H1 (cell line): Measurements from ENCODE around the gene PEX6. TPM values are rescaled to one million over a fixed set of nuclear protein-coding genes. Genes with fewer than 3 reads are reported as not detected.

Experiments used
- CTCF ChIA-PET: fragments of 300-600 bp; sonication (Branson Sonifier 250); formaldehyde crosslinking; loops from one replicate; lab custom pipeline; 2021; ENCODE audit not compliant: partially characterized antibody; lab: Charles Lee
- POLR2A ChIA-PET: fragments of 300-600 bp; sonication (Branson Sonifier 250); formaldehyde crosslinking; loops from one replicate; lab custom pipeline; 2021; ENCODE audit warnings: inconsistent platforms; ENCODE audit not compliant: partially characterized antibody; lab: Charles Lee
- DNase-seq, 2 experiments: peaks; one replicate each; pipeline versions ENCODE4 v3.0.0 to v3.0.0-alpha.2; 2010 to 2022; ENCODE audit warnings: low spot score in 2 of 2, low read depth in 1 of 2, mixed read lengths in 1 of 2
- FAIRE-seq: peaks from 2 replicates; lab custom pipeline; 2011; peaks lifted over from hg19 to GRCh38; lab: Jason Lieb, UNC
- H2AFZ ChIP-seq: 2 replicates; pipeline ENCODE4 v1.8.1; 2012; ENCODE audit warnings: low read length, inconsistent platforms
- H2AK5ac ChIP-seq: 2 replicates; pipeline ENCODE4 v1.6.1; 2013; ENCODE audit warnings: low read depth, low read length
- H2BK120ac ChIP-seq: replicated peaks from 2 replicates; pipeline ENCODE3; 2013; ENCODE audit warnings: low read depth, low read length, inconsistent platforms
- H2BK12ac ChIP-seq: 2 replicates; pipeline ENCODE4 v1.6.1; 2013; ENCODE audit warnings: low read depth, low read length
- H2BK15ac ChIP-seq: 2 replicates; pipeline ENCODE4 v1.6.1; 2013; ENCODE audit warnings: low read length
- H2BK20ac ChIP-seq: 2 replicates; pipeline ENCODE4 v1.6.1; 2013; ENCODE audit warnings: low read length
- H2BK5ac ChIP-seq: 2 replicates; pipeline ENCODE4 v1.6.1; 2013; ENCODE audit warnings: low read depth, low read length
- H3K14ac ChIP-seq: 2 replicates; pipeline ENCODE4 v1.6.1; 2013; ENCODE audit warnings: inconsistent platforms; ENCODE audit not compliant: insufficient read length
- H3K18ac ChIP-seq: 2 replicates; pipeline ENCODE4 v1.6.1; 2013; ENCODE audit warnings: low read length; ENCODE audit errors: extremely low read depth
- H3K23ac ChIP-seq: 2 replicates; pipeline ENCODE4 v1.6.1; 2013; ENCODE audit warnings: inconsistent platforms; ENCODE audit not compliant: insufficient read length
- H3K23me2 ChIP-seq: 2 replicates; pipeline ENCODE4 v1.6.1; 2013; ENCODE audit warnings: low read depth, low read length
- H3K27ac ChIP-seq: 2 replicates; pipeline ENCODE4 v1.6.1; 2011; ENCODE audit warnings: low read depth, low read length, inconsistent platforms
- H3K27me3 ChIP-seq, 4 experiments: replicated peaks in 1 of 4; 1 replicate in 1 of 4; 2 replicates in 3 of 4; pipeline versions ENCODE4 v1.6.1 to v1.8.1; 2011 to 2013; ENCODE audit warnings: low read length in 3 of 4, mild to moderate bottlenecking in 3 of 4, inconsistent platforms in 2 of 4, mixed read lengths in 2 of 4, moderate library complexity in 1 of 4; ENCODE audit not compliant: control insufficient read depth in 3 of 4, insufficient read depth in 3 of 4; ENCODE audit errors: extremely low read depth in 1 of 4
- H3K36me3 ChIP-seq, 4 experiments: 2 replicates each; pipeline versions ENCODE4 v1.6.1 to v1.8.1; 2011 to 2013; ENCODE audit warnings: mild to moderate bottlenecking in 4 of 4, low read length in 3 of 4, moderate library complexity in 2 of 4, control low read depth in 1 of 4, inconsistent platforms in 1 of 4; ENCODE audit not compliant: insufficient read depth in 4 of 4, control insufficient read depth in 2 of 4
- H3K4ac ChIP-seq: replicated peaks from 2 replicates; pipeline ENCODE3; 2013; ENCODE audit warnings: low read length, low read depth, mixed read lengths, inconsistent platforms; ENCODE audit not compliant: insufficient read length
- H3K4me1 ChIP-seq, 4 experiments: replicated peaks in 1 of 4; 1 replicate in 1 of 4; 2 replicates in 3 of 4; pipeline versions ENCODE4 v1.6.1 to v1.8.1; 2011 to 2013; ENCODE audit warnings: low read length in 3 of 4, inconsistent platforms in 2 of 4, mixed read lengths in 1 of 4; ENCODE audit not compliant: insufficient read depth in 4 of 4, control insufficient read depth in 3 of 4
- H3K4me2 ChIP-seq, 2 experiments: 2 replicates each; pipeline versions ENCODE4 v1.6.1 to v1.8.1; 2011 to 2013; ENCODE audit warnings: low read depth in 2 of 2, low read length in 2 of 2, control low read depth in 1 of 2, inconsistent platforms in 1 of 2, mild to moderate bottlenecking in 1 of 2; ENCODE audit not compliant: insufficient read depth in 1 of 2
- H3K4me3 ChIP-seq, 4 experiments: fragments of 200-600, 300-600 bp in 1 of 4; sonication (generic), shearing (Covaris generic), sonication (Bioruptor Twin) in 1 of 4; 2 replicates each; pipeline versions ENCODE4 v1.5.1 to v1.8.1; 2011 to 2016; ENCODE audit warnings: low read length in 4 of 4, low read depth in 3 of 4, control low read depth in 2 of 4, inconsistent platforms in 2 of 4, mild to moderate bottlenecking in 2 of 4, mixed read lengths in 1 of 4, moderate library complexity in 1 of 4; ENCODE audit not compliant: insufficient read depth in 2 of 4; ENCODE audit errors: extremely low read depth in 1 of 4
- H3K56ac ChIP-seq: replicated peaks from 2 replicates; pipeline ENCODE3; 2013; ENCODE audit warnings: low read depth, mild to moderate bottlenecking, mixed read lengths, low read length, inconsistent platforms; ENCODE audit not compliant: insufficient read length
- H3K79me1 ChIP-seq: 2 replicates; pipeline ENCODE4 v1.6.1; 2013; ENCODE audit warnings: low read depth, low read length, control low read depth
- H3K79me2 ChIP-seq, 2 experiments: 2 replicates each; pipeline versions ENCODE4 v1.6.1 to v1.8.1; 2012 to 2013; ENCODE audit warnings: low read length in 2 of 2, mild to moderate bottlenecking in 2 of 2, inconsistent platforms in 1 of 2; ENCODE audit not compliant: insufficient read depth in 2 of 2, control insufficient read depth in 1 of 2
- H3K9ac ChIP-seq, 4 experiments: replicated peaks in 1 of 4; 1 replicate in 1 of 4; 2 replicates in 3 of 4; pipeline versions ENCODE4 v1.6.1 to v1.8.1; 2011 to 2013; ENCODE audit warnings: low read depth in 3 of 4, low read length in 3 of 4, control low read depth in 2 of 4, mild to moderate bottlenecking in 2 of 4, moderate library complexity in 2 of 4, inconsistent platforms in 1 of 4; ENCODE audit errors: extremely low read depth in 1 of 4
- H3K9me3 ChIP-seq, 2 experiments: 2 replicates each; pipeline versions ENCODE4 v1.6.1 to v1.8.1; 2012 to 2013; ENCODE audit warnings: mild to moderate bottlenecking in 2 of 2, moderate library complexity in 2 of 2, control low read depth in 1 of 2, inconsistent platforms in 1 of 2, low read depth in 1 of 2, low read length in 1 of 2, mixed read lengths in 1 of 2; ENCODE audit not compliant: insufficient read depth in 2 of 2
- H4K20me1 ChIP-seq, 2 experiments: replicated peaks in 1 of 2; 2 replicates each; pipeline versions ENCODE3 to v1.8.1; 2011 to 2013; ENCODE audit warnings: inconsistent platforms in 2 of 2, low read length in 2 of 2, mild to moderate bottlenecking in 1 of 2; ENCODE audit not compliant: insufficient read depth in 2 of 2, control insufficient read depth in 1 of 2
- H4K5ac ChIP-seq: 2 replicates; pipeline ENCODE4 v1.6.1; 2013; ENCODE audit warnings: low read length, low read depth, mixed read lengths, inconsistent platforms; ENCODE audit not compliant: insufficient read length
- H4K8ac ChIP-seq: 2 replicates; pipeline ENCODE4 v1.8.0; 2013; ENCODE audit warnings: mild to moderate bottlenecking, moderate library complexity, low read length, inconsistent platforms; ENCODE audit not compliant: insufficient read depth; ENCODE audit errors: extremely low read depth
- H4K91ac ChIP-seq: replicated peaks from 2 replicates; pipeline ENCODE3; 2013; ENCODE audit warnings: low read length, mixed read lengths, inconsistent platforms; ENCODE audit not compliant: insufficient read length
- ASH2L ChIP-seq: fragments of 200-600, 300-600 bp; sonication (generic); IDR thresholded peaks from one replicate; pipeline ENCODE4 v1.7.1; 2017; ENCODE audit warnings: low read length
- BCL11A ChIP-seq, 2 experiments: IDR thresholded peaks; one replicate each; pipeline ENCODE4 v1.6.1; 2011; ENCODE audit warnings: low read depth in 2 of 2, low read length in 2 of 2, mild to moderate bottlenecking in 2 of 2
- CHD2 ChIP-seq: IDR thresholded peaks from 2 replicates; pipeline ENCODE4 v1.6.1; 2012; ENCODE audit warnings: low read length, improper control_type of control experiment
- EGR1 ChIP-seq: IDR thresholded peaks from 2 replicates; pipeline ENCODE4 v1.6.1; 2011; ENCODE audit warnings: low read depth, low read length, borderline replicate concordance
- HDAC6 ChIP-seq: IDR thresholded peaks from one replicate; pipeline ENCODE4 v1.7.1; 2012; ENCODE audit warnings: low read depth, mild to moderate bottlenecking, inconsistent platforms, low read length, moderate library complexity
- JUN ChIP-seq: IDR thresholded peaks from 2 replicates; pipeline ENCODE4 v1.6.1; 2011; ENCODE audit warnings: low read depth, mild to moderate bottlenecking, improper control_type of control experiment, low read length
- PHF8 ChIP-seq: fragments of 200-600 bp; sonication (generic); conservative IDR thresholded peaks from 2 replicates; pipeline ENCODE4 v1.7.1; 2012; ENCODE audit warnings: low read depth, mild to moderate bottlenecking, inconsistent platforms, low read length, moderate library complexity
- POU5F1 ChIP-seq: IDR thresholded peaks from 2 replicates; pipeline ENCODE4 v1.6.1; 2011; ENCODE audit warnings: low read depth, mild to moderate bottlenecking, low read length, moderate library complexity
- RAD21 ChIP-seq, 2 experiments: IDR thresholded peaks in 1 of 2; conservative IDR thresholded peaks in 1 of 2; 2 replicates each; pipeline ENCODE4 v1.6.1; 2011; ENCODE audit warnings: low read depth in 2 of 2, low read length in 2 of 2, improper control_type of control experiment in 1 of 2, inconsistent platforms in 1 of 2, mild to moderate bottlenecking in 1 of 2, moderate library complexity in 1 of 2
- SP4 ChIP-seq: IDR thresholded peaks from 2 replicates; pipeline ENCODE4 v1.6.1; 2012; ENCODE audit warnings: low read length, inconsistent platforms
- TAF7 ChIP-seq: optimal IDR thresholded peaks from 2 replicates; pipeline ENCODE3; 2011; ENCODE audit warnings: low read depth, mild to moderate bottlenecking, inconsistent platforms, low read length, moderate library complexity, borderline replicate concordance
- TEAD4 ChIP-seq: IDR thresholded peaks from 2 replicates; pipeline ENCODE4 v1.6.1; 2012; ENCODE audit warnings: low read depth, low read length, inconsistent platforms, mixed read lengths
- WGBS, 2 experiments: shearing (Covaris generic) in 1 of 2; methylation state at CpG; one replicate each; pipeline versions ENCODE4 v1.1.6 to v1.1.7; 2013 to 2015; ENCODE audit warnings: low lambda C conversion rate in 2 of 2, mixed read lengths in 2 of 2, inconsistent platforms in 1 of 2, low coverage in 1 of 2, missing lambda C conversion rate in 1 of 2; ENCODE audit not compliant: insufficient replicate concordance in 2 of 2, insufficient coverage in 1 of 2, insufficient read length in 1 of 2; ENCODE audit errors: extremely low coverage in 1 of 2, missing lambda C conversion rate in 1 of 2; 5-methylcytosine and 5-hydroxymethylcytosine counted together
- polyA plus RNA-seq, 7 experiments: library from polyadenylated mRNA; depleted of rRNA in 3 of 7; stranded (reverse) in 5 of 7; unstranded in 2 of 7; fragments of >200 nt in 5 of 7; fragments of 200-250 nt in 2 of 7; gene quantifications; 1 replicate in 5 of 7; 2 replicates in 1 of 7; 4 replicates in 1 of 7; pipeline versions ENCODE4 v1.2.1 to v1.2.3, GENCODE V29; 2011 to 2013; ENCODE audit warnings: missing spikeins in 2 of 7, mixed read lengths in 2 of 7
- total RNA-seq: library from RNA; stranded (reverse); fragmentation: NEBNext Ultra II Directional; extraction: Animal tissue kit (Norgen Biotek cat#: 25700); gene quantifications from 2 replicates; pipeline ENCODE4 v1.2.1, GENCODE V29; 2021
- TF ChIP-seq, protein P1 (sequence below): IDR thresholded peaks from 2 replicates; pipeline ENCODE4 v1.6.1; 2012; ENCODE audit warnings: inconsistent platforms
- TF ChIP-seq, protein P2 (sequence below): IDR thresholded peaks from 2 replicates; pipeline ENCODE4 v1.6.1; 2011; ENCODE audit warnings: low read depth, mild to moderate bottlenecking, low read length; ENCODE audit not compliant: insufficient read depth

The PEX6 gene
- total and polyA plus RNA-seq, 2 of the 8 experiments (the other 6 are each of a cell fraction or from before 2014, with no cell fraction given): 6.4 to 12.5 TPM

DNA sequence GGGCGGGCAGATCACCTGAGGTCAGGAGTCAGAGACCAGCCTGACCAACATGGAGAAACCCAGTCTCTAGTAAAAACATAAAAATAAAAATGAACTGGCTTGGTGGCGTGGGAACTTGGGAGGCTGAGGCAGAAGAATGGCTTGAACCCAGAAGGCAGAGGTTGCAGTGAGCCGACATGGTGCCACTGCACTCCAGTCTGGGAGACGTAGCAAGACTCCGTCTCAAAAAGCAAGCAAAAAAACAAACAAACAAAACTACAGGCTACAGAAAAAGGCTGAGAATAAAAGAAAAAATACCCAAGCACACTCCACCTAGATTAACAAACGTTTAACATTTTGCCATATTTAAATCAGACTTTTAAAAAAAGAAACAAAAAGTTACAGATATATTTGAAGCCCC is 57.2 kb downstream of the PEX6 start:
- Histone ChIP-seq H2BK12ac (no peak overlapping the region), H3K56ac (no peak overlapping the region), H3K18ac (no peak overlapping the region), H3K27me3 (no peaks in the 10 kb centered on the region), H2BK120ac (no peak overlapping the region), H3K79me2 (no peaks in the 10 kb centered on the region), H3K23ac (no peak overlapping the region), H2AFZ (no peak overlapping the region), H4K5ac (no peak overlapping the region), H3K27ac (no peak overlapping the region), H2BK5ac (no peak overlapping the region), H4K8ac (no peak overlapping the region), H2BK15ac (no peak overlapping the region), H2AK5ac (no peak overlapping the region), H3K4ac (no peak overlapping the region), H3K4me2 (no peak overlapping the region), H3K4me3 (no peak overlapping the region), H2BK20ac (no peak overlapping the region), H3K9me3 (no peaks in the 10 kb centered on the region), H4K91ac (no peak overlapping the region), H4K20me1 (no peaks in the 10 kb centered on the region), H3K14ac (no peak overlapping the region), H3K9ac (no peak overlapping the region), H3K23me2 (no peaks in the 10 kb centered on the region), H3K79me1 (no peaks in the 10 kb centered on the region), H3K4me1 (peaks cover 0 to 6% (median 1%) of the 10 kb centered on the region in 4 experiments; a peak in 2 of 7 replicates), H3K36me3 (no peaks in the 10 kb centered on the region)
- ChIA-PET POLR2A (interaction anchor here (0.7 kb wide), 1 partner anchor 696 kb away, joined by 3 read pairs; no protein-coding TSS in a partner anchor), CTCF (no interaction called here)
- WGBS, 2 experiments: 85% methylated on average over 5 of the region's 6 CpGs; no CpG with 5 or more reads in 1 of the 2 experiments
- TF ChIP-seq SP4 (no peak), HDAC6 (no peak), PHF8 (no peak), ASH2L (no peak), RAD21 (IDR thresholded peaks at IDR 0.05 in 1 of 2, conservative IDR thresholded peaks at IDR 0.05 in 1 of 2; ENCODE audit: low read depth in 2 of 2, low read length in 2 of 2) (no peak), CHD2 (no peak), TAF7 (no peak), JUN (no peak), EGR1 (no peak), TEAD4 (no peak), BCL11A (IDR thresholded peaks at IDR 0.05; ENCODE audit: low read depth in 2 of 2, low read length in 2 of 2) (no peak), POU5F1 (no peak)
- TF ChIP-seq, protein P1, sequence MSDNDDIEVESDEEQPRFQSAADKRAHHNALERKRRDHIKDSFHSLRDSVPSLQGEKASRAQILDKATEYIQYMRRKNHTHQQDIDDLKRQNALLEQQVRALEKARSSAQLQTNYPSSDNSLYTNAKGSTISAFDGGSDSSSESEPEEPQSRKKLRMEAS: no peak
- TF ChIP-seq, protein P2, sequence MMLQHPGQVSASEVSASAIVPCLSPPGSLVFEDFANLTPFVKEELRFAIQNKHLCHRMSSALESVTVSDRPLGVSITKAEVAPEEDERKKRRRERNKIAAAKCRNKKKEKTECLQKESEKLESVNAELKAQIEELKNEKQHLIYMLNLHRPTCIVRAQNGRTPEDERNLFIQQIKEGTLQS: no peak
- DNase-seq (no peak), FAIRE-seq (no peak)
